Esophagus squamous epithelium (tissue), 4 donors: ENCODE data around the gene ABCB9.

ENCODE experiments used
- POLR2A ChIP-seq, 4 donors: fragments of 450-650 bp; IDR thresholded peaks; one replicate each; pipeline ENCODE4 v1.6.1; 2017; ENCODE audit warnings: antibody characterized with exemption in 4 of 4, mild to moderate bottlenecking in 4 of 4, moderate library complexity in 3 of 4
- TF ChIP-seq, protein P1 (sequence below), 6 experiments: fragments of 450-650 bp in 4 of 6; fragments of 200-600 bp in 2 of 6; sonication (generic) in 2 of 6; IDR thresholded peaks; one replicate each; pipeline ENCODE4 v1.5.1; 2016 to 2019; ENCODE audit warnings: antibody characterized with exemption in 6 of 6, mild to moderate bottlenecking in 4 of 6, moderate library complexity in 4 of 6

DNA sequence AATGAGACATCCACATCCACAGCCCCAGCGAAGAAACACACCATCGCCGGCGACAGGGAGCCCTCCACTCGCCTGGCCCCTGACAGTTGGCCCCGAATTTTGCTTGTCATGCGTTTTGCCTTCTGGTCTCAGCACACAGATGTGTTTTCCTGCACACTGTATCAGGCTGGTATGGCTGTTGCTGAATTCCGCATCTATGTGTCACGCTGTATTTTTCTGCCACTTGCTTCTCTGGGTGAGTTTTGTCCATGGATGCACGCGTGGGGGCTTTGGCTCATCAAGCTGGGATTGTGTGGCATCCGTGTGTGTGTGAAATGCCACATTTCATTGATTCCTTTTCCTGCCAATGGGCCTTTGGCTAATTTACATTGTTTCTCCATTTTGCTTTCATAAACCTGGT, 40.7 kb upstream of the ABCB9 start:
- TF ChIP-seq, protein P1, sequence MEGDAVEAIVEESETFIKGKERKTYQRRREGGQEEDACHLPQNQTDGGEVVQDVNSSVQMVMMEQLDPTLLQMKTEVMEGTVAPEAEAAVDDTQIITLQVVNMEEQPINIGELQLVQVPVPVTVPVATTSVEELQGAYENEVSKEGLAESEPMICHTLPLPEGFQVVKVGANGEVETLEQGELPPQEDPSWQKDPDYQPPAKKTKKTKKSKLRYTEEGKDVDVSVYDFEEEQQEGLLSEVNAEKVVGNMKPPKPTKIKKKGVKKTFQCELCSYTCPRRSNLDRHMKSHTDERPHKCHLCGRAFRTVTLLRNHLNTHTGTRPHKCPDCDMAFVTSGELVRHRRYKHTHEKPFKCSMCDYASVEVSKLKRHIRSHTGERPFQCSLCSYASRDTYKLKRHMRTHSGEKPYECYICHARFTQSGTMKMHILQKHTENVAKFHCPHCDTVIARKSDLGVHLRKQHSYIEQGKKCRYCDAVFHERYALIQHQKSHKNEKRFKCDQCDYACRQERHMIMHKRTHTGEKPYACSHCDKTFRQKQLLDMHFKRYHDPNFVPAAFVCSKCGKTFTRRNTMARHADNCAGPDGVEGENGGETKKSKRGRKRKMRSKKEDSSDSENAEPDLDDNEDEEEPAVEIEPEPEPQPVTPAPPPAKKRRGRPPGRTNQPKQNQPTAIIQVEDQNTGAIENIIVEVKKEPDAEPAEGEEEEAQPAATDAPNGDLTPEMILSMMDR (IDR thresholded peaks at IDR 0.05): no peak
- TF ChIP-seq POLR2A (IDR thresholded peaks at IDR 0.05): no peak
